ENCODE results near the gene ZNF385B. TPM values are rescaled to one million over a fixed set of nuclear protein-coding genes. Genes with fewer than 3 reads are reported as not detected.
A peak's percentile ranks its signal among the peaks of the same experiment; 100 is the strongest.
"Not testable (repeated sequence)": the region's sequence is repeated elsewhere in the genome, so short reads cannot be mapped to it uniquely, and the experiment has no call there.

ZNF385B gene
- total RNA-seq, 1 donor from 2014 or later = not detected

DNA sequence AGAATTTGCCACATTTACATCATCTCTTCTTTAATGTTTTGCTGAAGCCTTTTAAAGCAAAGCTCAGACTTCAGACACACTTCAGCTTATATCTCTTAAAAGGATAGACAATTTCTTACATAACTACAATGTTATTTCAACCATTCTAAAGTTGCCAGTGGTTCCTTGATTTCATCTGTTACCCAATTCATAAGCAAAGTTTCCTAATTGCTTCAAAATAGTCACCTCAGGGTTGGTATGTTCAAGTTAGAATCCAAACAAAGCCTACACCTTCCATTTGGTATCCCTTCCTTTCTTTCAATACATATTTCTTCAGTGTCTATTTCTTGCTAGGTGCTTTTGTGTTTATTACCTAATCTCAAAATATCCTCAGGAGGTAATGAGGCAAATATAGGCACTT, 60.6 kb downstream of the ZNF385B start:
- DNase-seq = no peak

DNA sequence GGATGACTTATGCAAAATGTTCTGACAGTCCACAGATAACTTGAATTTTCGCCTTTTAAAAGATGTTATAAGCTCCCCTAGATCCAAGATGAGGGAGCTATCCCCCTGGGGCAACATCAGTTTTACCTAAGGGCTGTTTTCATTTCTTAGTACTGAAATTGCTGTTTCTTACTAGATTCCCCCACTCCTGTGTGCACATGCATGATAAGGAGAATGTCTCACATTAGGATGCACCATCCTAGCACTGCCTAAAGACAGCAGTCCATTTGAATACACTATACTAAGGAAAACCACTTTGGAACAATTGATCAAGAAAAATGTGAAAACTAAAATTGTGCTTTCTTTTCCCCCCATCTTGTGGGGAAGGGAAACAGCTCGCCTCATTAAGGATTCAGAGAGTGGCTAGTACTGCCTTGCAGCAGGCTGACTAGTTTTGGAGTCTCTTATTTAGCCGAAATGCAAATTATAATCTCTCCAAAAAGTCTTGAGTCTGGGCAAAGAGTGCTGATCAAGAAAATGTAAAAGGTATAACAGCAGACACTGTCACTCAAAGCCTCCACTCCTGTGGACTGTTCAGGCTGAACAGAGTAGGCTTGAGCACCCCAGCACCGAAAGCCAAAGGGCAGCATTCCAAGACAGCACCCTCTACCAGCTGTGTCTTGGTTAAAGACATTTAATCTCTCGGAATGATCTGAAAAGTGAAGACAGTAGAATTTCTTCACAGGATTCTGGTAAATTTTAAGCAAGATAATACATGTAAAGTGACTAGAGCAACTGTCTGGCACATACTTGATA, 65.0 kb downstream of the ZNF385B start:
- no peak for DNase-seq

DNA sequence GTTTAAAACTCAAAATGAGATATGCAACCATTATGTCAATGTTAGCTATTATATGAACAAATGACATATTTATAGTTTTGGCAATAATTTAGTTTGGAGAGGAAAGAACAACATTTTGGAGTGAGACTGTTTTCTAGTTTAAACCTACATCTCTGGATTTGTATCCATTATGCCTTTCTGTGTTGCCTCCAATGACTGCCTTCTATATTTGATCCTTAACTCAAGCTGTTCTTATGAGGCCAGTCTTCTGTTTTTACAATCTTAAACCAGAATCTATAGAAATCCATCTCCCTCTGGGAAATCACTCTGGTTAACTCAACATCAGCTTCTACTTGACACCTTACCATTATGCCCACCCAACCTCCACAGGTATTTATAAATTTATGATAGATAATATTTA, 67.5 kb downstream of the ZNF385B start:
- DNase-seq = no peak

DNA sequence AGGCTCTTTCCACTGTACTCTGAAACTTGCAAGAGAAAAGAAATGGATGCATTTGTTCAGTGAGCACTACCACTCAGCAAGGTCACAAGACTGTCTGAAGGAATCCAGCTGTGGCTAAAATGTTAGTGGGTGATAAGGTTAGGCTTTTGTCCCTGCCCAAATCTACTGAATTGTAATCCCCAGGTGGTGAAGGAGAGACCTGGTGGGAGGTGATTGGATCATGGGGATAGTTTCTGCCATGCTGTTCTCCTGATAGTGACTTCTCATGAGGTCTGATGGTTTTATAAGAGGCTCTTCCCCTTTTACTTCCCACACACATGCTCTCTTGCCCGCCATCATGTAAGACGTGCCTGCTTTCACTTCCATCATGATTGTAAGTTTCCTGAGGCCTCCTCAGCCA, 68.2 kb downstream of the ZNF385B start:
- no peak for DNase-seq

DNA sequence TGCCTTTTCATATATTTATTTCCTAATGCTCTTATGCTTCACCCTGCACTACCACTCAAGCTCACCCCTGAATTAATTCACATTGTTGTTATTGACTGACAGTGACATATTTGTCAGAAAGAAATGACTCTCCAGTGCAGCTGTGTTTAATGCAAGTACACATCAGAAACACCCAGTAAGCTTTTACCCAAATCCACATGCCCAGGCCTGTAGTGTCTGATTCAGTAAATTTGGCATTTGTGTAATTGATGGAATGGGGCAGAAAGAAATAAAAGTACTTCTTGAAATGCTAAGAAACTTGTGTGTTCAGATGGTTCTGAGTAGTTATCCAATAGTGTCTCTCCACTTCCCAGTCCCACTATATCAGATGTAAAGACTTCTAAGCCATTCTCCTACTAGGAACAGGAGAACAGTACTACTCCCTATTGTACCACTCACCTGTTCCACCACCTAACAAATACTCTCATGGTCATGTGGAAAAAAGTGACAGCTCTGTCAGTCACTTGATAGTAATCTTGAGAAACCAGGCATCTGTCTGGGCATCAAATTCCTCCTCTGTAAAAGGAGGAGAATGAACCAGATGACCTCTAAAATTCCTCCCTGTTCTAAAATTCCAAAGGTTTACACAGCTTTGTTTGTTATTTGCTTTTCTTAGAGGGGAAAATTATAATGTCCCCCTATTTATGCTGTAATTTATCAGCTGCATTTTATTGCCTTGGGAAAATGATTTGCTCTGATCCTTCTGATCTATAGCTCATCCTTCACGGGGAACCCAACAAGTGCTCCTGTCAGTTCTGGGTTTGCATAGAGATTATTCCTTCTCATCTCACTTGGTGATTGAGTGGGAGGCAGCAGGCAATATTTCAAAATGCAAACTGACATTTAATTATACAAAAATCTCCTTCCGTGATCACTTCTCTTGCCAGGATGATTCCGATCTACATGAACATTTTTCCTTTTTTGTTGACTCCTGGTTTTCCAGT, 70.9 kb downstream of the ZNF385B start:
- no peak for DNase-seq

DNA sequence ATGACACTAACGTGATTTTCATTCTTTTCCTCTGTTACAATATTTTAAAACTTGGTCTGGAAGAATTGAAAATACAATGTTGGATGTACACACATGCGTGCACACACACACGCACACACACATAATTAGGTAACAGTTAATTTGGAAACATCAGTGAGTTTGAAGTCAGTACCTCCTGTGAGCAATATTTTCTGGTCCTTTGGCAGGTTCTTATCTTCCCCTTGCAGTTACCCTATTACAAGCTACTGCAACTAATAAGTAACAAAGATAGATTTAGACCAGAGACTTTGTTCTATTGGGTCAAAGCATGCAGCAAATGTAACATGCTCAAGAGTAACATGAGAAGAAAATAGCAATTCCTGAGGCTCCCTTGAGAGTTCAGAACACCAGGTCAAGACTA, 73.3 kb downstream of the ZNF385B start:
- no peak for DNase-seq

DNA sequence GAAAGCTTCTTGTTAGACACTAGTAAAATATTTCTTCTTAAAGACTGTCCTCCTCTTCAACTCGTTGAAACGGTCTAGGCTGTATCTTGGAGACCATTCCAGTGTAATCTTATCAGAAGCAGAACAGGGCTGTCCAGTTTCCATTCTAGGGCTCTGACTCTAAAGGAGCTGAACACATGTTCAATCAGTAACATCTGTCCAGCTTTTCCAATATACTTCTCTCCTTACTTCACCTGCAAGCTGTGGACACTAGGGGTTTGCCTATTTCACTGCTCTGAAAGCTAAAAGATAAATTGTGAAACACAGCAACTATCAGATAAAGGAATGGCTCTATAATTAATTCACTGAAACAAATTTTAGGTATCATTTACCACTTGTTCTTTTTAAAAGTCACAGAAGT, 73.8 kb downstream of the ZNF385B start:
- DNase-seq = no peak

DNA sequence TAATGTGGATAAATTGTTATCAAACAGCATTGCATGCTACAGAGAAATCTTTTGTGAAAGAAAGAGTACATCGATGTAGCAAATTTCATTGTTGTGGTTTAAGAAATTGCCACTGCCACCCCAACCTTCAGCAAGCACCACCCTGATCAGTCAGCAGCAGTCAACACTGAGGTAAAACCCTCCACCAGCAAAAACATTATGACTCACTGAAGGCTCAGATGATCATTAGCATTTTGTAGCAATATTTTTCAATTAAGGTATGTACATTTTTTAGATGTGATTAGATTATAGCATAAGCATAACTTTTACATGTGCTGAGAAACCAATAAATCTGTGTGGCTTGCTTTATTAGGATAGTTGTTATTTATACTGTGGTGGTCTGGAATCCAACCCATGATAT, 75.5 kb downstream of the ZNF385B start:
- DNase-seq = no peak

DNA sequence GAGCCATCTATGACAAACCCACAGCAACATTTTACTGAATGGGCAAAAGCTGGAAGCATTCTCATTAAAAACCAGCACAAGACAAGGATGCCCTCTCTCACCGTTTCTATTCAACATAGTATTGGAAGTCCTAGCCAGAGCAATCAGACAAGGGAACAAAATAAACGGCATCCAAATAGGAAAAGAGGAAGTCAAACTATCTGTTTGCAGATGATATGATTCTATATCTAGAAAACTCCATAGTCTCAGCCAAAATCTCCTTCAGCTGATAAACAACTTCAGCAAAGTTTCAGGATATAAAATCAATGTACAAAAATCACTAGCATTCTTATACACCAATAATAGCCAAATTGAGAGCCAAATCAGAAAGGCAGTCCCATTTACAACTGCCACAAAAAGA, 79.1 kb downstream of the ZNF385B start:
- DNase-seq = not testable (repeated sequence)

DNA sequence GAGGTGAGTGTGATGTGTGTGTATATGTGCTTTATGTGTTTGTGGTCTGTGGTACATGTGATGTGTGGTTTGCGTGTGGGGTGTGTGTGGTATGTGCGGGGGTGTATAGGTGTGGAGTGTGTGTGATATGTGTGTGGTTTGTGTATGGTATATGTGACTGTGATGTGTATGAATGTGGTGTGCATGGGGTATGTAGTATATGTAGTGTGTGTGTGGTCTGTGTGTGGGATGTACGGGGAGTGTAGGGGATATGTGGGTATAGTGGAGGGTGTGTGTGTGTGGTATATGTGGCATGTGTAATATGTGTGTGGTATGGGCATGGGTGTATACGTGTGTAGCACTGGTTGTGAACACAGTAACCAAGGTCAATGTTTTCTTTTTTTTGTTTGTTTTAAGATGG, 87.4 kb downstream of the ZNF385B start:
- DNase-seq = no peak

DNA sequence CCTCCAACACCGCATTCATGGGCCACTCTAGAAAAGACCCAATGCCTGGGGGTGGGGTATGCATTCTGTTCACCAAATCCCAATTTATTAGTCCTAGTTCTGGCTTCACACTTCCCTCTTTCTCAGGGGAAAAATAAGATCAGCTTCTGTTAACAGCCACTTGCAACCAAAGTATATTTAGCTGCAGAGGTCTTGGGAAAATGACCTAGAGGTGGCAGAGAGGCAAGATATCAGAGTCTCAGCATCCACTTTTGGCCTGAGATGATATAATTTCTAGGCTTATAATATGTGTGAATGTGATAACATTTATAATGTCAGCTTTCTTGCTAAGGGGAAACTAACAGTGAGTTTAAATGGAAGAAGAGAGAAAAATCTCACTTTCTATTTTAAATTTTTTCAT, 89.1 kb downstream of the ZNF385B start:
- DNase-seq = no peak

DNA sequence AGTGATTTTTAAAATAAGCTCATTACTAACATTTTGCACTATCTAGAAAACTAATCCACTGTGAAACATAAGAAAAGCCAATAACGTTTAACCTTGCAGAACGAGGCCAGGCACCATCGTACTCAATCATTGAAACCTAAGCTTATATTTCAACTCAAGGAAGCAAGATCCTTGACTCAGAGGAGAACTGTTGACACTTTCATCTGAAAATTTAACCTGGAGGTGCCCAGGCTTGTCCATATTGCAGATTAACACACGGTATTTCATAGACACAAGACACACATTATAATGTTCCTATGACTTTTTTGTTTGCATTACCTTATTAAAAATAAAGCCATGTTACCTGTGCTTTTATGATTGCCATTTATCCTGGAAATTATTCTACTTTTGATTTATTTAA, 89.6 kb downstream of the ZNF385B start:
- no peak for DNase-seq

DNA sequence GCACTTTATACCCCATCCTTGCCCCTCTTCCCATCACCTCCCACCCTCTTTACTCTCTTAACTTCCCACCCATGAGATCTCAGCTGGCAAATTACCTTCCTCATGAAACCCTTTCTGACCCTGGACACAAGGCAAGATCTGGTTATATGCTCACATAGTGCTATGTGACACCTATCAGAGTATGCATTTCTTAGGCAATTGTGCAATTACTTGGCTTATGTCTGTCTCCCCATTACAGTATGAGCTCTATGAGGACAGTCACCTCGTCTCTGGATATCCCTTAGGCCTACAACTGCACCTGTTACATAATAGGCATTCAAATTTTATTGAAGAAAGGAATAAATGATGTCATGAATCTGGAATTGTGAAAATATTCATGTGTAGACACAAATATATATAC, 91.4 kb downstream of the ZNF385B start:
- DNase-seq = no peak

DNA sequence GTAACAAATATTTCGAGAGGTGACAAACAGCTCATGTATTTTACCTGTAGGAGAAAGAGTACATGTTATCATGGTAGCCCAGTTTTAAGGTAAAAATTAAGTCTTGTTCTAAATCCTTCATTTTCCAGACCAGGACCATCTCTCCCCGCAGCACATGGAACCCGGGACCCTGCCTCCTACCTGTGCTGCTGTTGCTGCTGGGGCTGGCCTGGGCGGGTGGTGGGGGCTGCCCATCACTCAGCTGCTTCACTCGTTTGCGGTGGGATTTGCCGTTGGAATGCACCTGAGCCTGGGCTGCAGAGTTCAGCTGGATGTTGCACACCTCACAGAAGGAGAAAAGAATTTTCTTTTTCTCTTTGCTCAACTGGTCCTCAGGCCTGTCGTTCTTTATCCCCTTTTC, 92.1 kb downstream of the ZNF385B start:
- no peak for DNase-seq

DNA sequence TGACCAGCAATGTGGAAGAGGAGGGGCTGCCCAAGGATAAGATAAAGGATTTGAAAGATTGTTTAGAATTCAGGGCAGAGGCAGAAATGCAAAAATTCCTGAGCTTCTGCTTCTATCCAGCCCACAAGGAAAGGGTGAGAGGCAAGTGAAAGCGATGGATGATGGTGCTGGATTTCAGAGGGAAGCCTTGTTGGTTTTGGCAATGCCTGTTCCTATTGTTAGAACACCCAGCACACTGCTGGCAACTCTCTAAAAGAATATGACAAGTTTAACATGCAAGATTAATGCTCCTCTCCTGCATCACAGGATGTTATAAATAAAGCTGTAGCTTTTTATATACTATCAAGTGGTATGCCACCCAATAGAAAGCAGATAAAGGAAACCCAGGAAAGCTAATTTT, 92.6 kb downstream of the ZNF385B start:
- DNase-seq = peak; percentile 6

DNA sequence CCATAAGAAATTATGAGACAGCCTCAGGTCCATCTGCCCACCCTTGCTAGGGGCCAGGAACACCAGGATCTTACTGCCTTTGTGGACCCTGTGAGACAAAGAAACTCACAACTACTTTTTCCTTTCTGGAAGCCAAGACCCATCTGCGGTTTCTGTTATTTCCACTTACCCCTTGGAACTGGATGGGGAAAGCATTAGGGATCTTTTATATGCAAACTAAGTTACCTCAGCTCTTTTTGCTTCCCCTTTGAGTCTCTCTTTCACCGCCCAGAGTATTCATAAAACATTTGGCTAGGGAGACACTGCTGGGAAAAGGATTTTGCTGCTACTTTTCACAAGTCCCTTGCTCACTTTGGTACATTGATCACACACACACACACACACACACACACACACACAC, 95.7 kb downstream of the ZNF385B start:
- no peak for DNase-seq

DNA sequence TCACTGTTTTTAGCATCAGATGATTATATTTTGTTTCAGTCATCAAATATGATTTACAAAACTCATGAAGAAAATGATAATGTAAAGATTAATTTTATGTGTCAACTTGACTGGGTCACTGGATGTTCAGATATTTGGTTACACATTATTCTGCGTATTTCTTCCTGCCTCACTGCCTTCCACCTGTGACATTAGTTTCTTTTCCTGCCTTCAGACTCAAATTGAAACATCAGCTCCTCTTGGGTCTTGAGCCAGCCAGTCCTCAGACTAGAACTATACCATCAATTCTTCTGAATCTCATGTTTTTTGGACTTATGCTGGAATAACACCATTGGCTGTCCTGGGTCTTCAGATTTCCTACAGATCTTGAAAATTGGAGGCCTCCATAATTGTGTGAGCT, 96.7 kb downstream of the ZNF385B start:
- DNase-seq = no peak

DNA sequence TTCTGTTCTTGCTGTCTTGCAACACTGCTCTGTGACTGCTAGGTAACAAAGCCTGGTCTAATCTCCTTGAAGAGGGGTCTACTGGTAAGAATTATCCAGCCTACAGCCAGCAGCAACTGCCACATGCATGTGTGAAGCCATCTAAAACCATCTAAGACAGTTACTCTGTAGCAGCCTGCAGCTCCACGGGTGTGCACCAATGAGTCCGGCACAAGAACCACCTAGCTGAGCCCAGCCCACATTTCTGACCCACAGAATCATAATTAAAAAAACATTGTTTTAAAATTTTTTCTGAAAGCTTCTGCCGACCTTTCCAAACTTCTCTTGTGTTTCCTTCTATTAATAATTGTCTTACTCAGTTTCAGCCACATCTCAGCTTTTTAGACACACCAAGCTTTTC, 102.8 kb downstream of the ZNF385B start:
- no peak for DNase-seq

DNA sequence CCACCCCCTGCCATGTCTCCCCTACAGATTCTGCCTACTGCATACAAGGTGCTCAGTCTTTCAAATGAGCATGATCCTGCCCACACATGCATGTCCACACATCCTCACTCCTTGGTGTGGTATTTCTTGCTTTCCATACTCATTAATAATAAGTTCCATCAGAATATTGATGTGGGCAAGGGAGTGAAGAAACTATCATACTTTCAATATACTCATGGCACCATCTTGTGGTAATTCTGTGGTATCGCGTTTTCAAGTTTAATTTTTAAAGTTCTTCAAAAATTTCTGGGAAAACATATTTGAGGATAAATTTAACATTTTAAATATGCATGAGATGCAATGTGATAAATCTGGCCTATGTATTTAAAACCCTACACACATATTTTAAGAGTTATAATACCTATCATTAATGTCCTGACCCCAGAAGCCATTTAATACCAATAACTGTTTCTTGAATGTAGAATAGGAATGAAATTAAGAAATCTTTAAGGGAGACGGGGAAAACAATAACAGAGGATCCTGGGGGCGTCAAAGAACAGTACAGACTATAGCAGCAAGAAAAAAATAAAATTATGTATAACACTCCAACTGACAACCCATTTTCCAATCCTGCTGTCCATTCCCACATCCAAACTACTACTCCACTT, 110.1 kb downstream of the ZNF385B start:
- DNase-seq = peak; percentile 53

DNA sequence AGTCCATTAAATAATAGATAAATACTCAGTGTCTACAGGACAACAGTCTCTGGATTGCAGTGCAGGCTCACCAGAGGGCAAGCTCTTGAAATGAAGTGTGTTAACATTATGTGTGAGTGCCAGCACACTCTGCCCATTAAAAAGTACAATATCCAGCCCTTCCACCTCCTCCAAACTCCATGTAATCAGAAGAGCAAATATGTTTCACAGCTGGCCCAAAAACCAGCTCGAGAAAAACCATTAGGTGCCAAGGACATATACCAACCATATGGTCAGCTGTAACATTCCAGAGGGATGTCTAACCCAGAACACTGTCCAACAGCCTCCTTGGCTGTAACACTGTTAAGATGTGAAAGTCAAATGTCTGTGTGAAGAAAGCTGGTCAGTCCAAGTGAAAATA, 112.2 kb downstream of the ZNF385B start:
- no peak for DNase-seq

DNA sequence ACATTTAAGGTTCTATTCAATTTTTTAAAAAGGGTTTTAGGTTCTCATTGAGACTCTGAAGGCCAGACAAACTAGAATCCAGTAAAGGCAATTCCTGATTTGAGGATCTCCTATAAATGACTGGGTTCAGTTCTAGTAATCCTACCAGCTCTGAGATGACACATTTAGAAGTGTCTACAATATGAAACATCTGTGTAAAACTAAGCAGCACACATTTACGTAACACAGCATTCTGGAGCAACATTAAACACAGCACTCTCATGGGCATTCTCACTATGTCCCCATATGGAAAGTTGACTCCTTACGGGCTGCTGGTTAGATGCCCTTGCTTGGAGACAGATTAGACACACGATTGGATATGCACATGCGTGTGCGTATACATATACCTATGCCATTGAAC, 114.4 kb downstream of the ZNF385B start:
- DNase-seq = no peak

DNA sequence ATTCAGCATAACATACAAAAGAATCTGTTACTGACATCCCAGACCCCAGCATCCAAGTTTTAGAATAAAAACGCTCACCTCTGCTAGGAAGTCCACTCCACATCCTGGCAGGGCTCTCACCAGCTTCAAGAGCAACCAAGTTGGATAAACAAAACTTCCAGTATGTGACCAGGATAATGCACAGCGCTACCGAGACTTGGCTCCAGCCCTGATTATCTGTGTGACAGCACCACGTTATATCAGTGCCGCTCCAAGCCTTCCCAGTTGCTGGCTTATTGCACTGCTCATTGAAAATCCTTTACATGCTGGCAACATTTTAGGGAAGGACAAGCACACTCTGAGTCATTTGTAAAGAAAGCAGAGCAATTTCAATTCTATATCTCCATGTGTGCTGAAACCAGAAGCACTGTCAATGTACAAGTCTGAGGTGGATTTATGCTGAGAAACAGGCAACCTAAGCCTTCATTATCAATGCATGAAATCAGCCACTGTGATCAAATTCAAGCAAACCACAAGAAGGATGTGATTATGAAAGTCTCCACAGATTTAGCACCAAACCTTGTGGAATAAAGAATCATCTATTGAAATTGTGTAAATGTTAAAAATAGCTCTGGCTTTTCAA, 115.7 kb downstream of the ZNF385B start:
- no peak for DNase-seq

DNA sequence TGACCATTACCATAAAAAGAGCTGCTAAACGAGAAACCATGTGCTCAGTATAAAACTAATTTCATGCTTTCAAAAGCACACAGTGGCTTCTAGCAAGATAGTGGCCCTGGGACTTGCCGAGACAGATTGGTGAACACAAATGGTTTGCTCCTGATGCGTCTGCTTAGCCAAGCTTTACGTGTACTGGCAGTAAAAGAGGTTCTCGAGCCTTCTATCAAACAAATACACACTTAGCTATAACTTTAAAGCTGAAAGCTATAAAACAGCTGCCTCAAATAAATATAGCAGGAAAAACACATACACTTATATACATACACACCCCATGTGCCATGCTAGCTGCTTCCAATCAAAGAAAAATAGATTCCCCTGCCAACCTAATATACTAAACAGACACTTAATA, 117.0 kb downstream of the ZNF385B start:
- DNase-seq = no peak

Data from dermis blood vessel endothelial cell (primary cell).